NB4 (cell line): ENCODE data around the gene OTUD3.
"Not testable (repeated sequence)": the region's sequence is repeated elsewhere in the genome, so short reads cannot be mapped to it uniquely, and the experiment has no call there.

Experiments used
- DNase-seq: peaks from one replicate; pipeline ENCODE4 v3.0.0; 2010; ENCODE audit warnings: low read depth
- H3K4me3 ChIP-seq: one replicate; pipeline ENCODE4 v1.5.1; 2011; ENCODE audit warnings: mild to moderate bottlenecking, low read depth, low read length, moderate library complexity
- MAX ChIP-seq: IDR thresholded peaks from 2 replicates; pipeline ENCODE4 v1.6.1; 2011; ENCODE audit warnings: low read depth, low read length
- MYC ChIP-seq: IDR thresholded peaks from 2 replicates; pipeline ENCODE4 v1.6.1; 2011; ENCODE audit warnings: low read depth, low read length
- POLR2A ChIP-seq: IDR thresholded peaks from 2 replicates; pipeline ENCODE4 v1.6.1; 2011; ENCODE audit warnings: mild to moderate bottlenecking; ENCODE audit not compliant: insufficient read length; ENCODE audit errors: extremely low read depth
- TF ChIP-seq, protein P1 (sequence below): IDR thresholded peaks from one replicate; pipeline ENCODE4 v1.5.1; 2012; ENCODE audit warnings: low read depth, low read length

The OTUD3 gene

GRCh38 chr1:19864570-19865160, 17.5 kb upstream of the OTUD3 start:
- DNase-seq, result no peak

GRCh38 chr1:19866029-19866428, 16.2 kb upstream of the OTUD3 start:
- no peak for DNase-seq
- TF ChIP-seq MAX (no peak), MYC (no peak), POLR2A (no peak)
- TF ChIP-seq, protein P1, sequence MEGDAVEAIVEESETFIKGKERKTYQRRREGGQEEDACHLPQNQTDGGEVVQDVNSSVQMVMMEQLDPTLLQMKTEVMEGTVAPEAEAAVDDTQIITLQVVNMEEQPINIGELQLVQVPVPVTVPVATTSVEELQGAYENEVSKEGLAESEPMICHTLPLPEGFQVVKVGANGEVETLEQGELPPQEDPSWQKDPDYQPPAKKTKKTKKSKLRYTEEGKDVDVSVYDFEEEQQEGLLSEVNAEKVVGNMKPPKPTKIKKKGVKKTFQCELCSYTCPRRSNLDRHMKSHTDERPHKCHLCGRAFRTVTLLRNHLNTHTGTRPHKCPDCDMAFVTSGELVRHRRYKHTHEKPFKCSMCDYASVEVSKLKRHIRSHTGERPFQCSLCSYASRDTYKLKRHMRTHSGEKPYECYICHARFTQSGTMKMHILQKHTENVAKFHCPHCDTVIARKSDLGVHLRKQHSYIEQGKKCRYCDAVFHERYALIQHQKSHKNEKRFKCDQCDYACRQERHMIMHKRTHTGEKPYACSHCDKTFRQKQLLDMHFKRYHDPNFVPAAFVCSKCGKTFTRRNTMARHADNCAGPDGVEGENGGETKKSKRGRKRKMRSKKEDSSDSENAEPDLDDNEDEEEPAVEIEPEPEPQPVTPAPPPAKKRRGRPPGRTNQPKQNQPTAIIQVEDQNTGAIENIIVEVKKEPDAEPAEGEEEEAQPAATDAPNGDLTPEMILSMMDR, result no peak
- no peak overlapping the region for H3K4me3 ChIP-seq

More at GRCh38 chr1:19864570-19865160, 17.5 kb upstream of the OTUD3 start:
- H3K4me3 ChIP-seq, result no peak overlapping the region
- TF ChIP-seq, protein P1, result no peak
- no peak for TF ChIP-seq MYC
- no peak for TF ChIP-seq MAX
- no peak for TF ChIP-seq POLR2A

- no peak overlapping the region for H3K4me3 ChIP-seq
- no peak for TF ChIP-seq MAX
- TF ChIP-seq MYC, result no peak
- TF ChIP-seq, protein P1, result no peak
- TF ChIP-seq POLR2A, result no peak
- DNase-seq, result no peak
Measured at GRCh38 chr1:19866758-19867157, 15.4 kb upstream of the OTUD3 start.

DNA sequence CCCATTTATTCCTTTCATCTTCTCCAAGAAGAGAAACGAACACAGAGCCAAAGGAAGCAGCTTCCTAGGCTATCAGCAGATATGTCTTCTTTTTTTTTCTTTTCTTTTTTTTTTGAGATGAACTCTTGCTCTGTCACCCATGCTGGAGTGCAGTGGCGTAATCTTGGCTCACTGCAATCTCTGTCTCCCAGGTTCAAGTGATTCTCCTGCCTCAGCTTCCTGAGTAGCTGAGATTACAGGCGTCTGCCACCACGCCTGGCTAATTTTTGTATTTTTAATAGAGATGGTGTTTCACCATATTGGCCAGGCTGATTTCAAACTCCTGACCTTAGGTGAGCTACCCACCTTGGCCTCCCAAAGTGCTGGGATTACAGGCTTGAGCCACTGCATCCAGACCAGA, 13.6 kb upstream of the OTUD3 start:
- DNase-seq, H3K4me3 ChIP-seq: not testable (repeated sequence)

DNA sequence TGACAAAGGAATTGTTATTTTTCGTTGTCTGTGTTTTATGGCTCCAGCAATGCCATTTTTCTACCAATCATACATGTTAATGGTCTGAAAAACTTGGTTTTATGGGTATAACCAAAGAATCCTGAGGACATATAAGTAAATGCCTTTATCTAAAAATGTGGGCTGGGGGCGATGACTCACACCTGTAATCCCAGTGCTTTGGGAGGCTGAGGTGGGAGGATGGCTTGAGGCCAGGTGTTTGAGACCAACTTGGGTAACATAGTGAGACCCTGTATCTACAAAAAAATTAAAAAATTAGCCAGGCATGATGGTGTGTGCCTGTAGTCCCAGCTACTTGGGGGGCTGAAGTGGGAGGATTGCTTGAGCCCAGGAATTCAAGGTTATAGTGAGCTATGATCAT, 12.7 kb upstream of the OTUD3 start:
- DNase-seq, result not testable (repeated sequence)

GRCh38 chr1:19869929-19870328, 12.3 kb upstream of the OTUD3 start:
- DNase-seq, result no peak
- TF ChIP-seq MAX (no peak), POLR2A (no peak), MYC (no peak)
- TF ChIP-seq, protein P1, result no peak
- no peak overlapping the region for H3K4me3 ChIP-seq

More for the DNA sequence above, 12.7 kb upstream of the OTUD3 start:
- not testable (repeated sequence) for H3K4me3 ChIP-seq

GRCh38 chr1:19872190-19872589, 10.0 kb upstream of the OTUD3 start:
- no peak for DNase-seq
- no peak overlapping the region for H3K4me3 ChIP-seq
- TF ChIP-seq MAX (no peak), POLR2A (no peak), MYC (no peak)
- TF ChIP-seq, protein P1, result no peak
